Peyer's patch (tissue), 4 donors: ENCODE measurements around the gene TOM1L2.

Experiments
- CTCF ChIP-seq, 6 experiments: fragments of 450-650 bp in 4 of 6; fragments of 200-600 bp in 2 of 6; sonication (generic) in 1 of 6; IDR thresholded peaks; one replicate each; pipeline ENCODE4 v1.5.1; 2017 to 2019; ENCODE audit warnings: antibody characterized with exemption in 6 of 6, mild to moderate bottlenecking in 3 of 6, moderate library complexity in 1 of 6
- POLR2A ChIP-seq, 2 donors: fragments of 450-650 bp; IDR thresholded peaks; one replicate each; pipeline ENCODE4 v1.5.1; 2017; ENCODE audit warnings: antibody characterized with exemption in 2 of 2, mild to moderate bottlenecking in 2 of 2, moderate library complexity in 2 of 2

GRCh38 chr17:17965152-17965721, 7.0 kb downstream of the TOM1L2 start:
- no peak for TF ChIP-seq POLR2A (IDR thresholded peaks at IDR 0.05)
- TF ChIP-seq CTCF (IDR thresholded peaks at IDR 0.05), result no peak
